GM23248 (cell line): ENCODE measurements around the gene INCENP. TPM values are rescaled to one million over a fixed set of nuclear protein-coding genes. Genes with fewer than 3 reads are reported as not detected.

Experiments
- DNase-seq: peaks from one replicate; pipeline ENCODE4 v3.0.0-alpha.2; 2015
- H2AFZ ChIP-seq: fragments of 200-600 bp; sonication (generic); 2 replicates; pipeline ENCODE4 v1.6.1; 2016; ENCODE audit warnings: antibody characterized with exemption
- H3F3A ChIP-seq: fragments of 200-600 bp; sonication (generic); 2 replicates; pipeline ENCODE4 v1.6.1; 2016; ENCODE audit warnings: mild to moderate bottlenecking, antibody characterized with exemption, mixed run types; ENCODE audit not compliant: insufficient read depth
- H3K27ac ChIP-seq: fragments of 200-600 bp; sonication (generic); 2 replicates; pipeline ENCODE4 v1.5.1; 2016; ENCODE audit warnings: mild to moderate bottlenecking
- H3K27me3 ChIP-seq: fragments of 200-600 bp; sonication (generic); replicated peaks from 2 replicates; pipeline ENCODE4 v1.6.1; 2016; ENCODE audit warnings: mild to moderate bottlenecking; ENCODE audit not compliant: insufficient read depth
- H3K36me3 ChIP-seq: fragments of 200-600 bp; sonication (generic); 2 replicates; pipeline ENCODE4 v1.6.1; 2016; ENCODE audit warnings: low read depth, mild to moderate bottlenecking
- H3K4me1 ChIP-seq: fragments of 200-600 bp; sonication (generic); 2 replicates; pipeline ENCODE4 v1.6.1; 2016; ENCODE audit warnings: mild to moderate bottlenecking; ENCODE audit not compliant: insufficient read depth
- H3K4me2 ChIP-seq: fragments of 200-600 bp; sonication (generic); one replicate; pipeline ENCODE4 v1.6.1; 2016; ENCODE audit warnings: mild to moderate bottlenecking; ENCODE audit not compliant: unreplicated experiment
- H3K4me3 ChIP-seq: fragments of 200-600 bp; sonication (generic); 2 replicates; pipeline ENCODE4 v1.5.1; 2016; ENCODE audit warnings: mild to moderate bottlenecking
- H3K79me2 ChIP-seq: fragments of 200-600 bp; sonication (generic); 2 replicates; pipeline ENCODE4 v1.6.1; 2016; ENCODE audit warnings: mild to moderate bottlenecking; ENCODE audit not compliant: insufficient read depth
- H3K9ac ChIP-seq: fragments of 200-600 bp; sonication (generic); 2 replicates; pipeline ENCODE4 v1.6.1; 2016; ENCODE audit warnings: mild to moderate bottlenecking
- H3K9me2 ChIP-seq: fragments of 200-600 bp; sonication (generic); 2 replicates; pipeline ENCODE4 v1.6.1; 2016; ENCODE audit warnings: mixed run types, mild to moderate bottlenecking, moderate library complexity; ENCODE audit not compliant: insufficient read depth
- H3K9me3 ChIP-seq: fragments of 200-600 bp; sonication (generic); one replicate; pipeline ENCODE4 v1.6.1; 2017; ENCODE audit warnings: low read depth
- H4K20me1 ChIP-seq: fragments of 200-600 bp; sonication (generic); 2 replicates; pipeline ENCODE4 v1.6.0; 2016; ENCODE audit not compliant: insufficient read depth
- EZH2 ChIP-seq: fragments of 200-600 bp; sonication (generic); IDR thresholded peaks from 2 replicates; pipeline ENCODE4 v1.6.1; 2018; ENCODE audit warnings: antibody characterized with exemption, mild to moderate bottlenecking; ENCODE audit not compliant: insufficient read depth, poor library complexity, severe bottlenecking
- EZH2phosphoT487 ChIP-seq: fragments of 200-600 bp; sonication (generic); IDR thresholded peaks from 2 replicates; pipeline ENCODE4 v1.6.1; 2018; ENCODE audit warnings: antibody characterized with exemption, moderate library complexity, mild to moderate bottlenecking, low read depth; ENCODE audit not compliant: insufficient read depth
- WGBS, 2 experiments: methylation state at CpG; one replicate each; pipeline ENCODE4 v1.1.6; 2015 to 2017; ENCODE audit warnings: low lambda C conversion rate in 2 of 2, low coverage in 1 of 2; ENCODE audit errors: missing lambda C conversion rate in 2 of 2; 5-methylcytosine and 5-hydroxymethylcytosine counted together
- in situ Hi-C: fragments of 300-500 bp; cut with MboI; formaldehyde crosslinking; loops from 2 replicates; pipeline ENCODE4 v1.15.0; 2020
- polyA plus RNA-seq: library from polyadenylated mRNA; unstranded; fragments of >200 nt; fragmentation: Nextera tagmentation; extraction: Ambion mirVana; gene quantifications from 2 replicates; pipeline ENCODE4 v1.2.1, GENCODE V29; 2016
- total RNA-seq: library from RNA; depleted of rRNA; stranded (reverse); fragments of >200 nt; shearing (Covaris generic); gene quantifications from 2 replicates; pipeline ENCODE4 v1.2.3, GENCODE V29; 2014; rRNA removed

The INCENP gene
- total and polyA plus RNA-seq, 2 experiments from 2014 or later: 5.1 to 16.0 TPM

- Histone ChIP-seq H3K4me2 (no peak overlapping the region), H3K36me3 (no peaks in the 10 kb centered on the region), H3K9ac (no peak overlapping the region), H3K79me2 (no peaks in the 10 kb centered on the region), H2AFZ (no peak overlapping the region), H3K27ac (no peak overlapping the region), H3F3A (no peaks in the 10 kb centered on the region), H4K20me1 (no peaks in the 10 kb centered on the region), H3K4me3 (no peak overlapping the region), H3K27me3 (peaks cover 26% of the 10 kb centered on the region), H3K9me2 (no peaks in the 10 kb centered on the region), H3K9me3 (no peaks in the 10 kb centered on the region), H3K4me1 (no peaks in the 10 kb centered on the region)
- in situ Hi-C loops: no loop called here
- DNase-seq: no peak
- WGBS, 2 experiments: 41 to 50% methylated on average over 2 of the region's 2 CpGs
- no peak for TF ChIP-seq EZH2
- TF ChIP-seq EZH2phosphoT487: no peak
Measured at GRCh38 chr11:62201376-62201775, 77.6 kb downstream of the INCENP start.

Other genes with a start within 250 kb of the INCENP start
- gene FADS3, start 232.5 kb upstream of the INCENP start, total RNA-seq: 203 and 272 TPM in 2 replicates
- gene FADS3, start 232.5 kb upstream of the INCENP start, polyA plus RNA-seq: 124 and 135 TPM in 2 replicates
- 6.6 and 7.5 TPM in 2 replicates for gene RAB3IL1, start 206.4 kb upstream of the INCENP start, total RNA-seq
- gene RAB3IL1, start 206.4 kb upstream of the INCENP start, polyA plus RNA-seq: 2.8 and 3.3 TPM in 2 replicates
- gene BEST1, start 173.7 kb upstream of the INCENP start, total RNA-seq: 4.7 and 5.1 TPM in 2 replicates
- 3.1 and 3.9 TPM in 2 replicates for gene BEST1, start 173.7 kb upstream of the INCENP start, polyA plus RNA-seq
- 393 and 473 TPM in 2 replicates for gene FTH1, start 156.4 kb upstream of the INCENP start, total RNA-seq
- gene FTH1, start 156.4 kb upstream of the INCENP start, polyA plus RNA-seq: 10,305 and 10,611 TPM in 2 replicates
- gene SCGB1D1, start 66.2 kb downstream of the INCENP start, total RNA-seq: not detected in 2 replicates
- not detected in 2 replicates for gene SCGB1D1, start 66.2 kb downstream of the INCENP start, polyA plus RNA-seq
- not detected in 2 replicates for gene SCGB2A1, start 84.7 kb downstream of the INCENP start, total RNA-seq
- gene SCGB2A1, start 84.7 kb downstream of the INCENP start, polyA plus RNA-seq: not detected in 2 replicates
- not detected in 2 replicates for gene SCGB1D2, start 118.2 kb downstream of the INCENP start, total RNA-seq
- not detected in 2 replicates for gene SCGB1D2, start 118.2 kb downstream of the INCENP start, polyA plus RNA-seq
- gene SCGB2A2, start 146.1 kb downstream of the INCENP start, total RNA-seq: not detected in 2 replicates
- gene SCGB2A2, start 146.1 kb downstream of the INCENP start, polyA plus RNA-seq: not detected in 2 replicates
- not detected in 2 replicates for gene SCGB1D4, start 175.1 kb downstream of the INCENP start, total RNA-seq
- not detected in 2 replicates for gene SCGB1D4, start 175.1 kb downstream of the INCENP start, polyA plus RNA-seq
- 0.43 TPM in 1 of 2 replicates, not detected in the other for gene ASRGL1, start 213.4 kb downstream of the INCENP start, total RNA-seq
- 0.59 and 1.2 TPM in 2 replicates for gene ASRGL1, start 213.4 kb downstream of the INCENP start, polyA plus RNA-seq